ENCODE measurements around the gene OVOL1.
A peak's percentile ranks its signal among the peaks of the same experiment; 100 is the strongest.
"Not testable (repeated sequence)": the region's sequence is repeated elsewhere in the genome, so short reads cannot be mapped to it uniquely, and the experiment has no call there.

Gene OVOL1

DNA sequence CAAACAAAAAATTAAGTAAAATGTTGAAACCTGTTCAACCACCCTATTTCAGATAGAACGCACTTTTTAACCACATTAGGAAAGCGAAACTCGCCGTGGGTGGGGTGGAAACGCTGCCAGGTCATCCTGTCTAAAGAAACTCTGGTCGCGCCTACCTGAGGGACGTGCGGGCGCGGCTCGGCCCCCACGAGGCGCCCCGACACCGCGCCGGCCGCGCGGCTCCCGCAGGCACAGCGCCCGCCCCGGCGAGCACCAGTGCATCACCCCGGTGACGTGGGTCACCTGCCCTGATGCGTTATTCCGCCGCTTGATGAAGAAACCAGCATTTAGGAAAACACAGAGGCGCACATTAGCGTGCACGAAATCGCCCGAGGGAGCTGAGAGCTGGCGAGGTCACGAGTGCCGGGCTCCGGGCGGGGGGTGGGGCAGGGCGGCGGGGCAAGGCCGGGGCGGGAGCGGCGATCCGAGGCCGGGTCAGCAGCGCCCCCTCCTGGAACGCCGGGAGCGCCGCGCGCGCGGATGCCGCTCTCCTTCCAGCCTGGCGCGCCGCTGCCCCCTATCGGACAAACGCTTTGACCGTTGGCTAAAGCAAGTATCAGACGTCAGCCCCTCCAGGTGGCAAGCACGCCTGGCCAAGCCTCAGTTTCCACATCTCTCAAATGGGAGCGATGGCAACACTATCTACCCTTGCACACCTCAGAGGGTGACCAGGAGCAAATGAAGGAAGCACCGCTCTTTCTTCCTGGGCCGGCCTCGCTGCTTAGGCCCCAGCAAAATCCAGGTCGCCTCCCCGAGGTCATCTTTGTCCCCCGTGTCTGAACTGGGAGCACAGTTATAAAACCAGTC is 31.2 kb downstream of the OVOL1 start:
- peak; percentile 72 for DNase-seq

DNA sequence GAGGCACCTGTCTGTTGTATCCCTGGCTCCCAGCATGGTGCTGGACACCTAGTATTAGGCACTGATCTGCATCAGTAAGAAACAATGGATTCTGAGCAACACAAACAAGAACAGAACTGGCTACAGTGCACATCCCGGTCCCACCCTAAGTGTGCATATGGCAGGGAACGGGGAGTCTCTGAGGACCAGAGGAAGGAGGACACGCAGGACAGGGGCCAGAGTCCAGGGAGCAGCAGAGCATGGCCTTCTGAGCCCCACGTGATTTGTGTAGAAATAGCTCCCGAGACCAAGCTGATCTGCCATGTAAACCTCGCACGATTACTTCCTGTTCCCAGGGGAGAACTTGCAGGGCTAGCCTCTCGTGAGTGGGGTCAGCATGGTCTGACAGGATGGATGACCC is 34.2 kb downstream of the OVOL1 start:
- no peak for DNase-seq

DNA sequence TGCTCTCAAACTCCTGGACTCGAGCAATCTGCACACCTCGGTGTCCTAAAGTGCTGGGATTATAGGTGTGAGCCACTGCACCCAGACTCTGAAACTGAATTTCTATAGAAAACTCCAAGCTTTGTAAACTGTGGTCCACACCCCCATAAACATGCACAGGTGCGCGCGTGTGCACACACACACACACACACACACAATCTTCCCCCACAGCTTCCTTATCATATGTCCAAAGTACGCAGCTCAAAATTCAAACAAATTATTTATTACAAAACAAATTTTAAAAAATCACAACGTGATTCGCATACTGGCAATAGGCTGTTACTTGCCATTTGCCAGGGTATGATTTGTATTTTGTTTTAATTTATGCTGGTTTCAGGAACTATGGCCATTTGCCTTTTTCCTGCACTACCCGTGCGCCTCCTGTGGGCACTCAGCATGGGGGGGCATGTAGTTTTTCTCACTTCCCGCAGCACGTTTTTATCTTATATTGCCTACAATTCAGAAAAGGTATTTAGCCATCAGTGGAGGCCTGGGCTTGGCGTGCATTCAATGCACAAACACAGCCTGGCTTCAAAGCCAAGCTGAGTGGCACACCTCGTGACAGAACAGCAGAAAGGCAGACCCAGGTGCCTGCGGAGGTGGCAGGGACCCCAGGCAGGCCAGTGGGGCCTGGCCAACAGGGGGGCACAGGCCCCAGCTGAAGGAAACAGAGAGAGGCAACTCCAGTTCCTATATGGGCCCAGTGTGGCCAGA is 36.1 kb downstream of the OVOL1 start:
- DNase-seq, result no peak

DNA sequence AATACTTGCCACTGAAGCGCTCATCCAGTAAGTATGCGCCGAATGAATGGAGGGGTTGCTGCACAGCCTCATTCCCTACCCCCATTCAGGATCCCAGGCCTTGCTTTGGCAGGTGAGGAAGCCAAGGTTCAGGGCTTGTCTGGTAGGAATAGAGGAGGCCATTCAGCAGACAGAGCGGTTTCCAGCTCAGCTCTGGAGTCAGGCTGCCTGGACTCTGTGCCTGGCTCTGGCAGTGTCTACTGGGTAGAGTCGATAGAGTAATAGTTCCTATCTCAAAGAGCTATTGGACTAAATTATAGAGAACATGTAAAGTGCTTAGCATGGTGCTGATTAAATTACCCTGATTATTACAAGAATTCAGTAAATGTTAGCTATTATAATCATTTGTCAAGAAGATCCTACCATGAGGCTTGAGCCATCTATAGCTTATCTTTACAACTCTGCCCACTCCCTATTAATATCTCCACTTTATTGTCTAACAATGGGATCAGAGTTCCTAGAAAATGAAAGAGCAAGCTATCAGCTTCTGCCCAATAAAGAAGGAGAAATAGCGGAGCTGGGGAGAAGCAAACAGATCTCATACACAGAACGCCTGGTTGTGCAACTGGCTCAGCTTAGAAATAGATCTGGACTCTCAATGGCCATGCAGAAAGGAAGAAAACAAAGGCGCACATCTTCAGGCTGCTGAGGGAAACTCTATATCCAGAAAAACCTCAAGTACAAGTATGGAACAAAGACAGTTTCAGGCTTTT is 40.3 kb downstream of the OVOL1 start:
- DNase-seq, result no peak

DNA sequence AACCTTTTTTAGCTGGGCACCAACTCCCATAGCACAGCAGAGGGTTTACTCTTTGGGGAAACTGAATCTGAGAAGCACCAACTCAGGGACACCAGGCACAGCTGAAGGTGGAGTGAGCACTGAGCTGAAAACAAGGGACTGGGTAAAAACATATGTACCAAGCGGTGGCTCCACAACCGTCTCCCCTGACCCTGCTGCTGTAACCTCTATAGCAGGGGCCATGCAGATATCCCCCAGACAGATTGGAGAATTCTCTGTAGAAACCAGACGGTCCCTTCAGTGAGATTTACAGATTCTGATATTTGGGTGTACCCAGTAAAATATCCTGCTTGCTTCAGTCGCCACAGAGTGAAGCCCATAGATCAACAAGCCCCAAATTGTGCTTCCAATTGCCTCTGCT is 42.6 kb downstream of the OVOL1 start:
- DNase-seq, result no peak

DNA sequence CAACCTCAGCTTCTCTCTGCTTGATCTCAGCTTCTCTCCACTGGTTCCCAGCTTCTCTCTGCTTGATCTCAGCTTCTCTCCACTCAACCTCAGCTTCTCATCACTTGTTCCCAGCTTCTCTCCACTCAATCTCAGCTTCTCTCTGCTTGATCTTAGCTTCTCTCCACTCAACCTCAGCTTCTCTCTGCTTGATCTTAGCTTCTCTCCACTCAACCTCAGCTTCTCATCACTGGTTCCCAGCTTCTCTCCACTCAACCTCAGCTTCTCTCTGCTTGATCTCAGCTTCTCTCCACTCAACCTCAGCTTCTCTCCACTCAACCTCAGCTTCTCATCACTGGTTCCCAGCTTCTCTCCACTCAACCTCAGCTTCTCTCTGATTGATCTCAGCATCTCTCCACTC is 45.4 kb downstream of the OVOL1 start:
- DNase-seq, result not testable (repeated sequence)

DNA sequence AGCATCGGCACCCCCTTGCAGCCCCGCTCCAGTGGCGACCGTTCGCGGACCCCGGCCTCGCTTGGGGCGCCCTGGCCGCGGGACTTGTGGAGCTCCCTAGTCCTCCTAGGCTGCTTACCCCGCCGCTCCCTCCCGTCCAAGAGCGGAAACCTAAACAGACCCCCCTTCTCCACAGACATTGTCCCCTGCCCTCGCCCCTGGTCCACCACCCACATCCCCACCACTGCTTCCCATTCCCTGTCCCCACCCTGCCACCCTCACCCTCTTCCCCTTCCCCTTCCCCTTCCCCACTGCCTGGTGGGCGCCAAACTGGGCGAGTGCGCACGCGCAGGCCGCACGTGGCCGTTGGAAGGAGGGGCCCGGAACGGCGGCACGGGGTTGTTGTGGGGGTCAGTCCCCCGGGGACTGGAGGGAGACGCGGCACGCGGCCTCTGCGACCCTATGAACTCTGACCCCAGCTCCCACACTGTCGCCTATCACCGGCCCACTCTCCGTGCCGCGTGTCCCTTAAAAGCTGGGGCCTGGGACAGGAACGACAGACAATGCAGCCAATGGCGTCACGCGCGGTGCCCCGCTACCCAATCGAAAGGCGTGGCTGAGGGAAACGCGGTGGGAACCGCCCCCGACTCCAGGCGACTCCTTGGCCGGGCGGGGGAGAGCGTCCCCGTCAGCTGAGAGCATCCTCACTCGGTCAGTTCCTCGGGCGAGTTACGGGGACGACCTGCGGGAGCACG is 46.6 kb downstream of the OVOL1 start, which contains the start of gene SNX32:
SNX32 (plus strand) TSS at position 667 of the 734 bp plus-strand sequence. CDS start 103 bp downstream, outside the sequence.
- peak; percentile 83 for DNase-seq

DNA sequence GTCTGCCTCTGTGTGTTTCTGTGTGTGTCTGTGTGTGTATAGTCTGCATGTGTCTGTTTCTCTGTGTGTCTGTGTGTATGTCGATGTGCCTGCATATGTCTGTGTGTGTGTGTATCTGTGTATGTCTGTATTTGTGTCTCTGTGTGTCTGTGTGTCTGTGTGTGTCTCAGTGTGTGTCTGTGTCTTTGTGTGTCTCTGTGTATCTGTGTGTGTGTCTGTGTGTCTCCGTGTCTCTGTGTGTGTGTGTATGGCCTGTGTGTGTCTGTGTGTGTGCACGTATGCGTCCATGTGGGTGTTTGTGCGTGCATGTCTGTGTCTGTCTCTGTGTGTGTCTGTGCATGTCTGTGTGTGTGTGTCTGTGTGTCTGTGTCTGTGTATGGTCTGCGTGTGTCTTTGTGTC is 47.3 kb downstream of the OVOL1 start:
- no peak for DNase-seq

DNA sequence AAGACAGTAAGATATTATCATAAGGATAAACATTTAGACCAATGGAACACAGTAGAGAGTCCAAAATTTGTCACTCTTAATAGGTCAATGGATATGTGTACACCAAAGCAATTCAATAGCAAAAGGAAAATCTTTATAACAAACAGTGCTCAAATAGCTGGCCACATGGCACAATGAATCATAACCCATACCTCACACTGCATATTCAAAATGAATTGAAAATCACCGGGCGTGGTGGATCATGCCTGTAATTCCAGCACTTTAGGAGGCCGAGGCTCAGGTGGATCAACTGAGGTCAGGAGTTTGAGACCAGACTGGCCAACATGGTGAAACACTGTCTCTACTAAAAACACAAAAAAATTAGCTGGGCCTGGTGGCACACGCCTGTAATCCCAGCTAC is 55.3 kb downstream of the OVOL1 start:
- DNase-seq, result no peak

DNA sequence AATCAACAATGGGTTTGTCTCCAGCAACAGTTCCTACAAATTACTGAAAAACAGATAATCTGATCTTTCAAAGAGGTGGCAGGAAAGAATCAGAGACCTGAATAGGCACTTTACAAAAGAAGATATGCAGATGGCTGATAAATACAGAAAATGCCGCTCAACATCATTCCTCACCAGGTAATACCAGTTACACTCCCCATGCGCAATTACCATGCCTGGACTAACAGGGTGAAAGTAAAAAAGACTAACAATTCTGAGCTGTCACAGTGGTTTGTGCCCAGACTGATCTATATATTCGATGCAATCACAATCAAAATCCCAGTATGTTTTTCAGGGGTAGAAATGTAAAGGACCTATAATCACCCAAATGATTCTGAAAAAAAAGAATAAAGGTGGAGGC is 56.9 kb downstream of the OVOL1 start:
- no peak for DNase-seq

DNA sequence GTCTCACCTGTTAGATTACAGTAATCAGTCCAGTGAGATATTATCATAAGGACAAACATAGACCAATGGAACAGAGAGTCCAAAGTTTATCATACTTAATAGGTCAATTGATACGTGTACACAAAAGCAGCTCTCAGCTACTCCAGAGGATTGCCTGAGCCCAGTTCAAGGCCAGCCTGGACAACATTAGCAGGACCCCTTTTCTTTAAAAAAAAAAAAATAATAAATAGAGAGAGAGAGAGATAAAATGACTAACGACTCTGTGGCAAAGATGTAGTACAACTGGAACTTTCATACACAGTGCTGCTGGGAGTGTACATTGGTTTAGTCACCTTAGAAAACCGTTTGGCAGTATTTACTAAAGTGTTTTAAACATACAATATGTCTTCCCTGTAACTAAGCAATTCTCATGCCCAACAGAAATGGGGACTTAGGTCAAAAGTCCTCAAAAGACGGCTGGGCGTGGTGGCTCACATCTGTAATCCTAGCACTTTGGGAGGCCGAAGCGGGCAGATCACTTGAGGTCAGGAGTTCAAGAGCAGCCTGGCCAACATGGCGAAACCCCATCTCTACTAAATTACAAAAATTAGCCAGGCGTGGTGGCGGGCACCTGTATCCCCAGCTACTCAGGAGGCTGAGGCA is 57.5 kb downstream of the OVOL1 start:
- DNase-seq, result no peak
